K562 (cell line): ENCODE results near the gene UBE2O. TPM values are rescaled to one million over a fixed set of nuclear protein-coding genes. Genes with fewer than 3 reads are reported as not detected.
A peak's percentile ranks its signal among the peaks of the same experiment; 100 is the strongest.

ENCODE experiments used
- BRF1 ChIP-seq: IDR thresholded peaks from 3 replicates; pipeline ENCODE4 v1.6.1; 2011; ENCODE audit warnings: borderline replicate concordance, mild to moderate bottlenecking; ENCODE audit not compliant: insufficient read length; ENCODE audit errors: extremely low read depth
- CSDE1 ChIP-seq, 2 experiments: fragments of 450-650 bp; IDR thresholded peaks; 2 replicates each; pipeline ENCODE4 v1.6.1; 2016; ENCODE audit warnings: mild to moderate bottlenecking in 1 of 2
- HIVEP1 ChIP-seq: fragments of 250-450 bp; sonication (Bioruptor Pico); IDR thresholded peaks from 2 replicates; pipeline ENCODE4 v1.4.0; 2020; ENCODE audit warnings: mild to moderate bottlenecking
- KAT8 ChIP-seq: fragments of 450-650 bp; IDR thresholded peaks from 2 replicates; pipeline ENCODE4 v1.6.1; 2016; ENCODE audit warnings: low read depth, mild to moderate bottlenecking
- MEIS2 ChIP-seq: fragments of 450-650 bp; IDR thresholded peaks from 2 replicates; pipeline ENCODE4 v1.6.1; 2014; ENCODE audit warnings: mild to moderate bottlenecking; ENCODE audit not compliant: partially characterized antibody
- NCOA2 ChIP-seq, 2 experiments: fragments of 450-650 bp; IDR thresholded peaks; 2 replicates each; pipeline ENCODE4 v1.6.1; 2018; ENCODE audit warnings: mild to moderate bottlenecking in 2 of 2, moderate library complexity in 1 of 2; ENCODE audit not compliant: partially characterized antibody in 2 of 2
- RB1 ChIP-seq: fragments of 450-650 bp; IDR thresholded peaks from 2 replicates; pipeline ENCODE4 v1.6.1; 2017; ENCODE audit warnings: low read depth, mild to moderate bottlenecking
- SMAD3 ChIP-seq: fragments of 450-650 bp; formaldehyde crosslinking; conservative IDR thresholded peaks from 2 replicates; pipeline ENCODE4 v1.4.0; 2020; ENCODE audit warnings: mild to moderate bottlenecking
- ZFX ChIP-seq: sonication (generic); formaldehyde crosslinking; IDR thresholded peaks from 2 replicates; pipeline ENCODE4 v1.8.0; 2022; ENCODE audit warnings: mild to moderate bottlenecking, missing genetic modification reagents, moderate library complexity
- ZNF41 ChIP-seq: fragments of 250-450 bp; sonication (Bioruptor Pico); conservative IDR thresholded peaks from 2 replicates; pipeline ENCODE4 v1.4.0; 2020; ENCODE audit warnings: mild to moderate bottlenecking
- polyA plus RNA-seq, 8 experiments: library from polyadenylated mRNA; depleted of rRNA in 4 of 8; stranded (reverse) in 5 of 8; unstranded in 3 of 8; fragments of >200 nt; fragmentation: Nextera tagmentation in 2 of 8; fragmentation: Illumina TruSeq in 1 of 8; extraction: Ambion mirVana in 2 of 8; extraction: Trizol in 1 of 8; gene quantifications; 2 replicates each; pipeline versions ENCODE4 v1.2.1 to v1.2.3, GENCODE V29; 2011 to 2014; ENCODE audit warnings: inconsistent platforms in 1 of 8, missing spikeins in 1 of 8
- total RNA-seq, 7 experiments: library from RNA; depleted of rRNA in 6 of 7; stranded (reverse); fragments of >200 nt in 6 of 7; fragmentation: Illumina TruSeq in 2 of 7; extraction: Trizol in 2 of 7; gene quantifications; 2 replicates each; pipeline versions ENCODE4 v1.2.1 to v1.2.3, GENCODE V29; 2011 to 2021; ENCODE audit warnings: low replicate concordance in 1 of 7
- TF ChIP-seq, protein P1 (sequence below): fragments of 250-450 bp; sonication (Bioruptor Pico); IDR thresholded peaks from 2 replicates; pipeline ENCODE4 v1.8.0; 2021; ENCODE audit warnings: moderate library complexity, mild to moderate bottlenecking, inconsistent platforms
- TF ChIP-seq, protein P2 (sequence below): sonication (generic); formaldehyde crosslinking; IDR thresholded peaks from 2 replicates; pipeline ENCODE4 v1.8.1; 2022; ENCODE audit warnings: missing genetic modification reagents
- TF ChIP-seq, protein P3 (sequence below), 3 experiments: fragments of 200-800 bp in 1 of 3; fragments of 250-450 bp in 1 of 3; fragments of 450-650 bp in 1 of 3; sonication (Bioruptor Pico) in 1 of 3; sonication (Bioruptor generic) in 1 of 3; formaldehyde crosslinking in 1 of 3; IDR thresholded peaks; 2 replicates each; pipeline versions ENCODE4 v1.6.1 to v1.8.0; 2016 to 2022; ENCODE audit warnings: mild to moderate bottlenecking in 2 of 3, missing genetic modification characterization in 2 of 3, missing compliant biosample characterization in 1 of 3, moderate library complexity in 1 of 3
- TF ChIP-seq, protein P4 (sequence below): sonication (generic); formaldehyde crosslinking; IDR thresholded peaks from 2 replicates; pipeline ENCODE4 v1.9.0; 2022; ENCODE audit warnings: mild to moderate bottlenecking, missing genetic modification reagents

UBE2O gene
- total and polyA plus RNA-seq, 9 of the 15 experiments (the other 6 are each of a cell fraction or from before 2014, with no cell fraction given), result 1.6 to 39.7 (median 13.3) TPM

DNA sequence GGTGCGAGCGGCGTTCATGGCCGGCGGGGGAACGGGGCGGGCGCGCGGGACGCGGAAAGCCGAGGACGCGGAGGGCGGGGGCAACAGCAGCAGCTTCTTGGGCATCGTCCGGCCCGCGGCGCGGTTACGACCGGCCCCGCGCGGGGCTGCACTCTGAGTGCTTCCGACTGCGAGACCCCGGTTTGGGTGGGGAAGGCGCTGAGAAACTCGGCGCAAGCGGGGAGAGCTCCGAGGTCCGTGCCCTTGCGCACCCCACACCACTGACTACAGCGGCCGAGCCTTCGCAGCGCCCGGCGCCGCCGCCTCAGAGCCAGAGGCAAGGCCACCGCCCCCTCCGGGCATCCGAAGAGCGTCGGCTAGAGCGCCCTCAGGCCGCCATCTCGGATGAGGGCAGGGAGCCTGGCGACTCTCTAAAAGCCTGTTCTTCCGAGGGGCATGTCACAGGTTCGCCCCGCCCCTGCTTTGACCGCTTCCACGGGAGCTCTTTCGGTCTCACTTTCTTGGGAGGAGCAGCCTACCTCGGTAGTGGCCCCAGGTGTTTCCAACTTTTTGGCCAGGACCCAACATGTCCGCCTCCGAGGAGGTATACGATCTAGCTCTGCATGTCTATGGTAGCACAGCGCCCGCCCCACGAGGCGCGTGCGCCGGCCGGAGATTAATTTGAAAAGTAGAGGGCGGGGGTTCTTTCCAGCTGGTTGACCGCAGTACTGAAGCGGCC is 99.2 kb downstream of the UBE2O start, which contains the start of gene PRPSAP1 (continued):
- no peak for TF ChIP-seq HIVEP1 (CRISPR knock-in tag)
- TF ChIP-seq SMAD3 (CRISPR knock-in tag), result peak; percentile 89
- peak; percentile 77; the same call in 1 of the 2 replicates for TF ChIP-seq KAT8
- TF ChIP-seq, protein P1, sequence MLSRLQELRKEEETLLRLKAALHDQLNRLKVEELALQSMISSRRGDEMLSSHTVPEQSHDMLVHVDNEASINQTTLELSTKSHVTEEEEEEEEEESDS, result no peak
- TF ChIP-seq CSDE1 (IDR thresholded peaks at IDR 0.05), result peak in 1 of 2 experiments; percentile 98; a peak in 2 of 4 replicates
- TF ChIP-seq, protein P2, sequence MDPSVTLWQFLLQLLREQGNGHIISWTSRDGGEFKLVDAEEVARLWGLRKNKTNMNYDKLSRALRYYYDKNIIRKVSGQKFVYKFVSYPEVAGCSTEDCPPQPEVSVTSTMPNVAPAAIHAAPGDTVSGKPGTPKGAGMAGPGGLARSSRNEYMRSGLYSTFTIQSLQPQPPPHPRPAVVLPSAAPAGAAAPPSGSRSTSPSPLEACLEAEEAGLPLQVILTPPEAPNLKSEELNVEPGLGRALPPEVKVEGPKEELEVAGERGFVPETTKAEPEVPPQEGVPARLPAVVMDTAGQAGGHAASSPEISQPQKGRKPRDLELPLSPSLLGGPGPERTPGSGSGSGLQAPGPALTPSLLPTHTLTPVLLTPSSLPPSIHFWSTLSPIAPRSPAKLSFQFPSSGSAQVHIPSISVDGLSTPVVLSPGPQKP (CRISPR knock-in tag), result no peak
- peak; percentile 57; the same call in 1 of the 2 replicates for TF ChIP-seq RB1
- no peak for TF ChIP-seq ZNF41 (CRISPR knock-in tag)
- TF ChIP-seq, protein P3, sequence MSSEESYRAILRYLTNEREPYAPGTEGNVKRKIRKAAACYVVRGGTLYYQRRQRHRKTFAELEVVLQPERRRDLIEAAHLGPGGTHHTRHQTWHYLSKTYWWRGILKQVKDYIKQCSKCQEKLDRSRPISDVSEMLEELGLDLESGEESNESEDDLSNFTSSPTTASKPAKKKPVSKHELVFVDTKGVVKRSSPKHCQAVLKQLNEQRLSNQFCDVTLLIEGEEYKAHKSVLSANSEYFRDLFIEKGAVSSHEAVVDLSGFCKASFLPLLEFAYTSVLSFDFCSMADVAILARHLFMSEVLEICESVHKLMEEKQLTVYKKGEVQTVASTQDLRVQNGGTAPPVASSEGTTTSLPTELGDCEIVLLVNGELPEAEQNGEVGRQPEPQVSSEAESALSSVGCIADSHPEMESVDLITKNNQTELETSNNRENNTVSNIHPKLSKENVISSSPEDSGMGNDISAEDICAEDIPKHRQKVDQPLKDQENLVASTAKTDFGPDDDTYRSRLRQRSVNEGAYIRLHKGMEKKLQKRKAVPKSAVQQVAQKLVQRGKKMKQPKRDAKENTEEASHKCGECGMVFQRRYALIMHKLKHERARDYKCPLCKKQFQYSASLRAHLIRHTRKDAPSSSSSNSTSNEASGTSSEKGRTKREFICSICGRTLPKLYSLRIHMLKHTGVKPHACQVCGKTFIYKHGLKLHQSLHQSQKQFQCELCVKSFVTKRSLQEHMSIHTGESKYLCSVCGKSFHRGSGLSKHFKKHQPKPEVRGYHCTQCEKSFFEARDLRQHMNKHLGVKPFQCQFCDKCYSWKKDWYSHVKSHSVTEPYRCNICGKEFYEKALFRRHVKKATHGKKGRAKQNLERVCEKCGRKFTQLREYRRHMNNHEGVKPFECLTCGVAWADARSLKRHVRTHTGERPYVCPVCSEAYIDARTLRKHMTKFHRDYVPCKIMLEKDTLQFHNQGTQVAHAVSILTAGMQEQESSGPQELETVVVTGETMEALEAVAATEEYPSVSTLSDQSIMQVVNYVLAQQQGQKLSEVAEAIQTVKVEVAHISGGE (CRISPR knock-in tag; IDR thresholded peaks at IDR 0.05), result peak in 1 of 3 experiments; percentile 65; a peak in 1 of 6 replicates
- TF ChIP-seq, protein P4, sequence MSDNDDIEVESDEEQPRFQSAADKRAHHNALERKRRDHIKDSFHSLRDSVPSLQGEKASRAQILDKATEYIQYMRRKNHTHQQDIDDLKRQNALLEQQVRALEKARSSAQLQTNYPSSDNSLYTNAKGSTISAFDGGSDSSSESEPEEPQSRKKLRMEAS, result peak; percentile 81
- peak; percentile 70 for TF ChIP-seq MEIS2
- TF ChIP-seq ZFX (CRISPR knock-in tag), result peak; percentile 79
- TF ChIP-seq NCOA2 (IDR thresholded peaks at IDR 0.05; ENCODE audit: partially characterized antibody in 2 of 2), result no peak
- TF ChIP-seq BRF1, result no peak
